HG03575 (cell line): Measurements from ENCODE around the gene AIPL1.

Source experiments
- ATAC-seq: cut with Tn5 transposase; IDR thresholded peaks from one replicate; pipeline ENCODE4 v1.9.1; 2021; ENCODE audit not compliant: unreplicated experiment, insufficient number of reproducible peaks, low FRiP score; ENCODE audit errors: extremely low read depth

The AIPL1 gene

GRCh38 chr17:6386041-6386630 is 48.8 kb downstream of the AIPL1 start:
- ATAC-seq = no peak

DNA sequence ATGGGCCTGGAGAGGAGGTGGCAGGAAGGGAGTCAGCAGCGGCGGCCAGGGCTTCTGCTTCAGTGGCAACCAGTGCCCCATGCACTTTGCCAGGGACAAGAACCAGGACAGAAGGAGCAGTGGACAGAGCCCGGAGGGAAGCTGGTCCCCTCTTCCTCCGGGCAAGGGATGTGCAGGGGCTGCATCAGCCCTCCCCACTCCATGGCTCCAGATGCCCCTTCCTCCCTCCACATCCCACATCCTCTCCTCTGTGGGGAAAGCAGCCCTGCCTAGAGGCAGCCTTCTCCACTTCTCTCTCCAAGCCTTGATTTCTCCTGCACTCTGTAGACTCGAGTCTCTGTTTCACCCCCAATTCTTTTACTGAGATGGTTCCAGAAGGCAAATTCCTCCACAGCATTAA is 50.4 kb downstream of the AIPL1 start:
- no peak for ATAC-seq

GRCh38 chr17:6381526-6382465 is 53.1 kb downstream of the AIPL1 start:
- ATAC-seq = no peak

DNA sequence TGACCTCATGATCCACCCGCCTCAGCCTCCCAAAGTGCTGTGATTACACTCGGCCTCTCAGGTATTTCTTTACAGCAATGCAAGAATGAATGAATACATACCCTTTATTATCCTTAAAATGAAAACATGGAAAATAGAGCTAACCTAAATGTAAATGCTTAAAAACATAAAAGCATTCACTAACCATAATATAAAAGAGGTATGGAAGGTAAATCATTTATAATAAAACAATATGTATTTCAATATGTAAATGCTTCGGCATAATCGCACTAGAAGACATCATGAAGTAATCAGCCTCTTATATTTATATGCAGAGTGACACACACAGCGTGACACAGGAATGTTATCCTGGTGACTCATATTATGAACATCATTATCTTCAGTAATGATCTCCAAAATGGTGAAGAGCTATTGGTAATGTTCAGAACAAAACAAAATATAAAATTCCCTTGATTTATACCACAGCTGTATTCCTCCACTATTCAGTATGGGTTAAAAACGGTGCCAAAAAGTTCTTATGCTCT is 53.9 kb downstream of the AIPL1 start:
- no peak for ATAC-seq

DNA sequence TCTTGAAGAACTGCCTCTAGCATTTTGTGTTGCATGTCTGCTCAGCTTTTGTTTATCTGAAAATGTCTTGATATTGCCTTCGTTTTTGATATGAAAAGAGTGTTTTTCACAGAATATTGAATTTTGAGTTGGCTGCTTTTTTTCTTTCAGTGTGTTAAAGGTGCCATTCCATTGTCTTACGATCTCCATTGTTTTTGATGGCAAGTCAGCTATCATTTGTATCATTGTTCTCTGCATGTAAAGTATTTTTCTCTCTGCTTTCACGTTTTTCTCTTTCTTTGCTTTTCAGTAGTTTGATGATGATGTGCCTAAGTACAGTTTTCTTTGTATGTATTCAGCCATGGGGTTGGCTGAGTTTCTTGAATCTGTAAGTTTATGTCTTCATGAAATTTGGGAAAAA is 57.0 kb downstream of the AIPL1 start:
- ATAC-seq = no peak

DNA sequence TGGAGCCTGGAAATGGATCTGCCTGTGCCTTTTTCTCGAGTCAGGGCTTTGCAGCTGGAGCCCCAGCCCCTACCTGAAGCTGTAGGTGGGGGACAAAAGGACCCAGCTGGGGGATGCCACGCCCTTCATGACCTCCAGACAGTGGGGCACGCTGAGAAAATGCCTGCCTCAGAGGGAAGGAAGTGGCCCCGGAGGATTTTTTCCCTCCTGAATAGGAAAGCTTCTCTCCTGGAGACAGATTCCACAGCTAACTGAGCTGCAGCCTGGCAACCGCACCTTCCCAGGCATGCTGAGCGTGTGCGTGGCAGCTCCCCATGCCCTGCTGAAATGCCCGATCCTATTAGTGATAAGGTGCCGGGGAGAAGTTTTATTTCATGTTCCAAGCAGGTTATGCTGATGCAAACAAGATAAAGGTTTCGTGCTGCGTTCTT is 58.0 kb downstream of the AIPL1 start:
- no peak for ATAC-seq

DNA sequence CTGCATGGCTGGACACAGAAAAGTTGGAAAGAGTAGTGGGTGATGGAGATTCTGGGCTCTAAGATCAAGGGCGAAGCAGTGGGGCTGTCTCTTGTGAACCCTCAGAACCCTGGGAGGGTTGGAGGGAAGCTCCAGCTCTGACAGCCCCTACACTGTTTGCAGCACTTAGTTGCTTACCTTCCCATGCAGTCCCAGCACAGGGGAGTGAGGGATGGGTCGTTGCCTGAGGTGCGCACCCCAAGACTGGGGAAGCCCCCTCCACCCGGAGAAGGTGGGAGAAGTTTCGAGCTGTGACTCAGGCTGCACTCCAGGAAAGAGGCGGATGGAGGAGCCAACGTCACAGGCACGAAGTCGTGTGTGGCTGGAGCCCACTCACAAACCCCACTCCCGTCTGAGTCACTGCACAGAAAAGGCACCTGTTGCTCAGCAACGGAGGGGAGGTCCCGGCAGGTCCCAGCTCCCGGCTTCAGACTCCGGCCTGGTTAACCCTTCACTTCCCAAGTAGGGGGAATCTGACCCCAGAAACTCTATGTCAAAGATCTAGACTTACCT is 60.1 kb downstream of the AIPL1 start:
- no peak for ATAC-seq

GRCh38 chr17:6374271-6374691 is 60.6 kb downstream of the AIPL1 start:
- no peak for ATAC-seq
